GM23248 (cell line): Measurements from ENCODE around the gene ZNF25. TPM values are rescaled to one million over a fixed set of nuclear protein-coding genes. Genes with fewer than 3 reads are reported as not detected.

Experiments
- DNase-seq: peaks from one replicate; pipeline ENCODE4 v3.0.0-alpha.2; 2015
- H2AFZ ChIP-seq: fragments of 200-600 bp; sonication (generic); 2 replicates; pipeline ENCODE4 v1.6.1; 2016; ENCODE audit warnings: antibody characterized with exemption
- H3F3A ChIP-seq: fragments of 200-600 bp; sonication (generic); 2 replicates; pipeline ENCODE4 v1.6.1; 2016; ENCODE audit warnings: mild to moderate bottlenecking, antibody characterized with exemption, mixed run types; ENCODE audit not compliant: insufficient read depth
- H3K27ac ChIP-seq: fragments of 200-600 bp; sonication (generic); 2 replicates; pipeline ENCODE4 v1.5.1; 2016; ENCODE audit warnings: mild to moderate bottlenecking
- H3K27me3 ChIP-seq: fragments of 200-600 bp; sonication (generic); replicated peaks from 2 replicates; pipeline ENCODE4 v1.6.1; 2016; ENCODE audit warnings: mild to moderate bottlenecking; ENCODE audit not compliant: insufficient read depth
- H3K36me3 ChIP-seq: fragments of 200-600 bp; sonication (generic); 2 replicates; pipeline ENCODE4 v1.6.1; 2016; ENCODE audit warnings: low read depth, mild to moderate bottlenecking
- H3K4me1 ChIP-seq: fragments of 200-600 bp; sonication (generic); 2 replicates; pipeline ENCODE4 v1.6.1; 2016; ENCODE audit warnings: mild to moderate bottlenecking; ENCODE audit not compliant: insufficient read depth
- H3K4me2 ChIP-seq: fragments of 200-600 bp; sonication (generic); one replicate; pipeline ENCODE4 v1.6.1; 2016; ENCODE audit warnings: mild to moderate bottlenecking; ENCODE audit not compliant: unreplicated experiment
- H3K4me3 ChIP-seq: fragments of 200-600 bp; sonication (generic); 2 replicates; pipeline ENCODE4 v1.5.1; 2016; ENCODE audit warnings: mild to moderate bottlenecking
- H3K79me2 ChIP-seq: fragments of 200-600 bp; sonication (generic); 2 replicates; pipeline ENCODE4 v1.6.1; 2016; ENCODE audit warnings: mild to moderate bottlenecking; ENCODE audit not compliant: insufficient read depth
- H3K9ac ChIP-seq: fragments of 200-600 bp; sonication (generic); 2 replicates; pipeline ENCODE4 v1.6.1; 2016; ENCODE audit warnings: mild to moderate bottlenecking
- H3K9me2 ChIP-seq: fragments of 200-600 bp; sonication (generic); 2 replicates; pipeline ENCODE4 v1.6.1; 2016; ENCODE audit warnings: mixed run types, mild to moderate bottlenecking, moderate library complexity; ENCODE audit not compliant: insufficient read depth
- H3K9me3 ChIP-seq: fragments of 200-600 bp; sonication (generic); one replicate; pipeline ENCODE4 v1.6.1; 2017; ENCODE audit warnings: low read depth
- H4K20me1 ChIP-seq: fragments of 200-600 bp; sonication (generic); 2 replicates; pipeline ENCODE4 v1.6.0; 2016; ENCODE audit not compliant: insufficient read depth
- EZH2 ChIP-seq: fragments of 200-600 bp; sonication (generic); IDR thresholded peaks from 2 replicates; pipeline ENCODE4 v1.6.1; 2018; ENCODE audit warnings: antibody characterized with exemption, mild to moderate bottlenecking; ENCODE audit not compliant: insufficient read depth, poor library complexity, severe bottlenecking
- EZH2phosphoT487 ChIP-seq: fragments of 200-600 bp; sonication (generic); IDR thresholded peaks from 2 replicates; pipeline ENCODE4 v1.6.1; 2018; ENCODE audit warnings: antibody characterized with exemption, moderate library complexity, mild to moderate bottlenecking, low read depth; ENCODE audit not compliant: insufficient read depth
- WGBS, 2 experiments: methylation state at CpG; one replicate each; pipeline ENCODE4 v1.1.6; 2015 to 2017; ENCODE audit warnings: low lambda C conversion rate in 2 of 2, low coverage in 1 of 2; ENCODE audit errors: missing lambda C conversion rate in 2 of 2; 5-methylcytosine and 5-hydroxymethylcytosine counted together
- in situ Hi-C: fragments of 300-500 bp; cut with MboI; formaldehyde crosslinking; loops from 2 replicates; pipeline ENCODE4 v1.15.0; 2020
- polyA plus RNA-seq: library from polyadenylated mRNA; unstranded; fragments of >200 nt; fragmentation: Nextera tagmentation; extraction: Ambion mirVana; gene quantifications from 2 replicates; pipeline ENCODE4 v1.2.1, GENCODE V29; 2016
- total RNA-seq: library from RNA; depleted of rRNA; stranded (reverse); fragments of >200 nt; shearing (Covaris generic); gene quantifications from 2 replicates; pipeline ENCODE4 v1.2.3, GENCODE V29; 2014

ZNF25 gene
- total and polyA plus RNA-seq, 2 experiments from 2014 or later, result 11.2 to 13.8 TPM

GRCh38 chr10:37960591-37961137 is 15.8 kb downstream of the ZNF25 start:
- Histone ChIP-seq H4K20me1 (no peaks in the 10 kb centered on the region; the same call in 1 of the 2 replicates), H3K27me3 (no peaks in the 10 kb centered on the region), H3K79me2 (peaks cover 6% of the 10 kb centered on the region; the same call in 1 of the 2 replicates), H3K36me3 (peaks cover 13% of the 10 kb centered on the region), H3K9me3 (no peaks in the 10 kb centered on the region), H2AFZ (no peak overlapping the region), H3K4me1 (no peaks in the 10 kb centered on the region), H3K9me2 (no peaks in the 10 kb centered on the region), H3K27ac (no peak overlapping the region), H3K9ac (no peak overlapping the region), H3F3A (no peaks in the 10 kb centered on the region), H3K4me3 (no peak overlapping the region), H3K4me2 (no peak overlapping the region)
- WGBS, 2 experiments, result 88 to 89% methylated on average over 2 of the region's 2 CpGs
- in situ Hi-C loops, result no loop called here
- no peak for DNase-seq
- TF ChIP-seq EZH2 (no peak), EZH2phosphoT487 (no peak)

- Histone ChIP-seq H3K79me2 (no peaks in the 10 kb centered on the region), H3K4me3 (no peak overlapping the region), H3F3A (peaks cover 8% of the 10 kb centered on the region; the same call in 1 of the 2 replicates), H3K27me3 (no peaks in the 10 kb centered on the region), H2AFZ (no peak overlapping the region), H3K27ac (no peak overlapping the region), H3K9ac (no peak overlapping the region), H3K4me1 (no peaks in the 10 kb centered on the region), H3K9me3 (no peaks in the 10 kb centered on the region), H3K9me2 (no peaks in the 10 kb centered on the region), H4K20me1 (no peaks in the 10 kb centered on the region), H3K4me2 (no peak overlapping the region), H3K36me3 (peaks cover 35% of the 10 kb centered on the region)
- TF ChIP-seq EZH2 (no peak), EZH2phosphoT487 (no peak)
- WGBS, 2 experiments, result 69 to 75% methylated on average over 2 of the region's 2 CpGs
- DNase-seq, result no peak
- in situ Hi-C loops, result no loop called here
Observed at GRCh38 chr10:37957841-37958240, 18.6 kb downstream of the ZNF25 start.

GRCh38 chr10:37952926-37953325 is 23.5 kb downstream of the ZNF25 start:
- TF ChIP-seq EZH2 (no peak), EZH2phosphoT487 (no peak)
- no peaks in the 10 kb centered on the region for H3K27me3 ChIP-seq
- peaks cover 62% of the 10 kb centered on the region for H3K36me3 ChIP-seq
- no peak overlapping the region for H3K4me3 ChIP-seq
- WGBS, 2 experiments, result 95 to 97% methylated on average over 3 of the region's 3 CpGs
- no peak overlapping the region for H2AFZ ChIP-seq
- H3K9me3 ChIP-seq, result no peaks in the 10 kb centered on the region
- in situ Hi-C loops, result no loop called here
- H3K4me2 ChIP-seq, result no peak overlapping the region
- peaks cover 14% of the 10 kb centered on the region; the same call in 1 of the 2 replicates for H3F3A ChIP-seq
- no peak overlapping the region for H3K9ac ChIP-seq
- H3K4me1 ChIP-seq, result no peaks in the 10 kb centered on the region
- no peaks in the 10 kb centered on the region for H4K20me1 ChIP-seq
- no peaks in the 10 kb centered on the region for H3K9me2 ChIP-seq
- H3K27ac ChIP-seq, result peak overlapping the region; percentile 53
- no peaks in the 10 kb centered on the region for H3K79me2 ChIP-seq
- DNase-seq, result peak; percentile 15

- no peaks in the 10 kb centered on the region for H3K4me1 ChIP-seq
- peaks cover 14% of the 10 kb centered on the region; the same call in 1 of the 2 replicates for H3F3A ChIP-seq
- no peak overlapping the region for H3K9ac ChIP-seq
- H3K27ac ChIP-seq, result peak overlapping the region; percentile 53
- DNase-seq, result peak; percentile 15
- no peaks in the 10 kb centered on the region for H3K79me2 ChIP-seq
- no peak overlapping the region for H3K4me2 ChIP-seq
- peaks cover 62% of the 10 kb centered on the region for H3K36me3 ChIP-seq
- TF ChIP-seq EZH2phosphoT487 (no peak), EZH2 (no peak)
- WGBS, 2 experiments, result 72 to 79% methylated on average over 2 of the region's 2 CpGs
- in situ Hi-C loops, result no loop called here
- H3K9me2 ChIP-seq, result no peaks in the 10 kb centered on the region
- no peak overlapping the region for H3K4me3 ChIP-seq
- no peak overlapping the region for H2AFZ ChIP-seq
- no peaks in the 10 kb centered on the region for H3K27me3 ChIP-seq
- H4K20me1 ChIP-seq, result no peaks in the 10 kb centered on the region
- no peaks in the 10 kb centered on the region for H3K9me3 ChIP-seq
Observed at GRCh38 chr10:37952043-37952755, 24.2 kb downstream of the ZNF25 start.
